T-helper 2 cell treated with Interferon-gamma antibody and Interleukin-4, amounts not matched to agents 100 ng/mL and 5 ng/mL, for 36 hours (primary cell): ENCODE results near the gene SUFU. TPM values are rescaled to one million over a fixed set of nuclear protein-coding genes. Genes with fewer than 3 reads are reported as not detected.

Source experiments
- intact Hi-C: fragments of 100-400 bp; cut with micrococcal nuclease; formaldehyde crosslinking; loops from one replicate; pipeline ENCODE4 v1.15.1; 2023
- total RNA-seq: library from RNA; stranded (reverse); gene quantifications from 2 replicates; pipeline ENCODE4 v1.2.3, GENCODE V29; 2022

Gene SUFU
- 13.8 and 14.2 TPM in 2 replicates for total RNA-seq

DNA sequence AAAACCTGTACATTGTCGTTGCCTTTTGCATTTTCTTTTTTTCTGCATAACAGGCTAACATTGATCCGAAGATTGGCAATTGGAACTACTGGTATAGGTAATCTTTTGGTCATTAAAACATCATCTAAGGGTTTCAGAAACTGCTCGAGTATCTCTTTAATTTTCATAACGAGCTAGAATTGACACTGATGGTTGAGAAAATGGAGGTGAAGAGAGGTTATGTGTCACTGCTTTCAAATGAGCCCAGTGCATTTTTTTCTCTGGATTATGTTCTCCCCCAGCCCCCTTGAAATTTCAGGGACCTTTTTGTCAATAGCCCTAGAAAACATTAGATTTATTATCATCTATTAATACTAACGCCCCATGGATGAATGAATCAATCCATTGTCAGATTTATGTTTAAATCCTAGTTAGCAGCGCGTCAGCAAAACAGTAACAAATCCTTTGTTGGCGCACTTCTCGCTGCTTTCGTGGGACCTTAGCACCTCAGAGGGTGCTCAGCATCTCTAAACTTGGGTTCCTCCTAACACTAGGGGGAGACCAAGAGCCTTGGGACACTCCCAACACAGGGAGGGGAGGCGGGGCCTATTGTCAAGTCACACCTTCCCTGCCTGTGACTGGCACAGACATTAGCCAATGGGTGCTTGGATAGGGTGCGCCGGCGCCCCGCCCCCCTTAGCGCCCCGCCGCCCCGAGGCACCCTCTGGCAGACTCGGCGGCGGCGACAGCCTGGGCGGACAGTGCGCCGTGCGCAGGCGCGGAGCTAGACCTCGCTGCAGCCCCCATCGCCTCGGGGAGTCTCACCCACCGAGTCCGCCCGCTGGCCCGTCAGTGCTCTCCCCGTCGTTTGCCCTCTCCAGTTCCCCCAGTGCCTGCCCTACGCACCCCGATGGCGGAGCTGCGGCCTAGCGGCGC, at the start of gene SUFU:
SUFU (plus strand) TSS at position 709 of the 915 bp plus-strand sequence; CDS start at position 890, 181 bp downstream.
- intact Hi-C loops: loop anchor here (1.0 to 5.0 kb wide), 9 partner anchors 80 to 1151 kb away; partner anchors contain the start of genes ARMH3, BTRC, ELOVL3 and GBF1

DNA sequence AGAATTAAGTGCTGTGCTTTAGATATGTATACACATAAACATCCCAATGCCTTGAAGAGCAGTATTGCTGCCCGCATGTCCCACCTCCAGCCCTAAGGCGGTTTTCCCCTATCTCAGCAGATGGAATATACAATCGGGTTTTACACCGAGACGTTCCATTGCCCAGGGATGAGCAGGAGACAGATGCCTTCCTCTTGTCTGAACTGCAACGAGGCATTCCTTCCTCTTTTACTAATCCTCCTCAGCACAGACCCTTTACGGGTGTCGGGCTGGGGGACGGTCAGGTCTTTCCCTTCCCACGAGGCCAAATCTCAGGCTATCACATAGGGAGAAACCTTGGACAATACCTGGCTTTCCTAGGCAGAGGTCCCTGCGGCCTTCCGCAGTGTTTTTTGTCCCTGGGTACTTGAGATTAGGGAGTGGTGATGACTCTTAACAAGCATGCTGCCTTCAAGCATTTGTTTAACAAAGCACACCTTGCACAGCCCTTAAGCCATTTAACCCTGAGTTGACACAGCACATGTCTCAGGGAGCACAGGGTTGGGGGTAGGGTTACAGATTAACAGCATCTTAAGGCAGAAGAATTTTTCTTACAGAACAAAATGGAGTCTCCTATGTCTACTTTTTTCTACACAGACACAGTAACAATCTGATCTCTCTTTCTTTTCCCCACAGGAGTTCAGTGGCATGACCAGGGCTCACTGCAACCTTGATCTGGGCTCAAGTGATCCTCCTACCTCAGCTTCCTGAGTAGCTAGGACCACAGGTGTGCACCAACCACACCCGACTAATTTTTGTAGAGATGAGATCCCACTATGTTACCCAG, 48.9 kb upstream of the SUFU start:
- intact Hi-C loops: loop anchor here (10.0 kb wide), 1 partner anchor 190 kb away; the partner anchor contains the start of gene TRIM8

- intact Hi-C loops: loop anchor here (10.0 kb wide), 1 partner anchor 189 kb away; the partner anchor contains the start of gene TRIM8
Observed at GRCh38 chr10:102455893-102456471, 47.8 kb upstream of the SUFU start.

- intact Hi-C loops: loop anchor here (10.0 kb wide), 1 partner anchor 187 kb away; the partner anchor contains the start of gene TRIM8
Observed at GRCh38 chr10:102457591-102458150, 46.1 kb upstream of the SUFU start.

DNA sequence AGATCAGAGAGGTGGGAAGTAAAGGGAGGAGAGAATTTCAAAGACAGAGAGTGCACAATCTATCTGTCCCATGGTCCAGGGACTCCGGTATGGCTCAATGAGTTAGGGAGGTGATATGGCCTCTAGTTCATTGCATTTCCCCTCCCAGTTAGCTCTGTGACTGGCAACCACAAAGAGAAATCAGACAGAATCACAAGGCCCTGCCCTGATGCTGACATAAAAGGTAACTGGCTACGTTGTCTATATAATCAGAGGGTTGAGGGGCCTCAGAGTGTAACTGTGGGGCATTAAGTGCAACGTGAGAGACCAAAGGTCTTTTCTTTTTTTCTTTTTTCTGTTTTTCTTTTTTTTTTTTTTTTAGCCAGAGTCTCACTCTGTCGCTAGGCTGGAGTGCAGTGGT, 45.1 kb upstream of the SUFU start:
- intact Hi-C loops: loop anchor here (10.0 kb wide), 1 partner anchor 186 kb away; the partner anchor contains the start of gene TRIM8

DNA sequence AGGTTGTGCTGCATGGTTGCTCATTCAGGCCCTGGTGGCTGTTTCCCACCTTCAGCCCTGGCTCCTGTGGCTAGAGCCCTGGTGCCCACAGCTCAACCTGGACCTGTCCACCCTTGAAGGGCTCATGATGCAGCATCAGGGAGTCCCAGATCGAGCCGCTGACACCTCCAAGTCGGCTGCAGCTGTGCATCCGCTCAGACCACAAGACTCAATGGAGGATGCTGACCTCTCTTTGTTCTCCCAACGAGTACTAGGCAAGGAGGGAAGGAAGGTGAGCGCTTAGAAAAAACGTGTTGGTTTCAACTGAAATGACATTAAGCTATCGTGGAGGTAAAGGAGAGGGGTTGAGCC, 43.0 kb upstream of the SUFU start:
- intact Hi-C loops: loop anchor here (1.0 to 5.0 kb wide), 4 partner anchors 11 to 41 kb away; partner anchors contain the start of genes ACTR1A, CUEDC2 and FBXL15

- intact Hi-C loops: loop anchor here (1.0 to 5.0 kb wide), 4 partner anchors 11 to 41 kb away; partner anchors contain the start of genes ACTR1A, CUEDC2 and FBXL15
Observed at GRCh38 chr10:102461187-102462054, 42.4 kb upstream of the SUFU start.

- intact Hi-C loops: loop anchor here (5.0 kb wide), 1 partner anchor 40 kb away; the partner anchor contains the start of gene FBXL15
Observed at GRCh38 chr10:102462512-102463054, 41.2 kb upstream of the SUFU start.

DNA sequence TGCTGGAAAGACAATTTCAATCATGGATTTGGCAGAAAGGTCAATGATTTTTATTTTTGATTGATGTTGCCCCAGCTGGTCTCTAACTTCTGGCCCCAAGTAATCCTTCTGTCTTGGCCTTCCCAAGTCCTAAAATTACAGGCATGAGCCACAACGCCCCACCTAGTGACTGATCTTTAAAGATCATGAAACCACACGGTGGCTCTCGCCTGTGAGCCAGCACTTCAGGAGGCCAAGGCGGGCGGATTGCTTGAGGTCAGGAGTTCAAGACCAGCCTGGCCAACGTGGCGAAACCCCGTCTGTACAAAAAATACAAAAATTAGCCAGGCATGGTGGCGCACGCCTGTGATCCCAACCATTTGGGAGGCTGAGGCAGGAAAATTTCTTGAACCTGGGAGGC, 39.8 kb upstream of the SUFU start:
- intact Hi-C loops: loop anchor here (5.0 kb wide), 1 partner anchor 42 kb away; the partner anchor contains the start of gene FBXL15

DNA sequence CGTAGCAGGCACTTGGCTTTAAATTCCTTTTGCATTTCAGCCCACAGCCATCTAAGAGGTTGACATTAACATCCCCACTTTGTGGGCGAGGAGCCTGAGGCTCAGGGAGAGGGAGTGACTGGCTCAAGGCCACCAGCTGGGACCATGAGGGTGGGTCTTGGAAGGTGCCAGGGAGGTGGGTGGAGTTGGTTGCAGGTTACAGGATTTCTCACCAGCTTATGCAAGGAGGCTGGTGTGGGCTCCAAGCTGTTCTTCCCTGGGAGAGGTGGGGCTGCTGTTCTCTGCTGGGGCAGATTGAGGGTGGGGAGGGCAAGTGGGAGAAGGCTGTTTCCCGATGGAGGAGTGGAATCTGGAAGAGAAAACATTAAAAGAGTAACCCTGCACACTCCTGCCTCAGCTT, 38.3 kb upstream of the SUFU start:
- intact Hi-C loops: no loop called here

DNA sequence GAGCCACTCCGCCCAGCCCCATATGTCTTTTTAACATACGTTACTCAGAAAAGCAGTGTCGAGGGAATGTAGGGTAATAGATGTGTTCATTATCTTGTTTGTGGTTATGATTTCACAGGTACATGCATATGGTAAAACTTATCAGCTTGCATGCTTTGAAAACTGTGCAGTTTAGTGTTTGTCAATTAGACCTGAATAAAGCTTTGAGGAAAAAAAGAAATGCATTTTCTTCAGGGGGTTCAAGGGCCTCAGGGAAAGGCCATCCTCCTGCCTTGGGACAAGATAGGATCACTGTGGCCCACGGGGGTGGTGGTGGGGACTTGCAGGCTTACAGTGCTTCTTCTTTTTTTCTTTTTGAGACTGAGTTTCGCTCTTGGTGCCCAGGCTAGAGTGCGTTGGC, 36.5 kb upstream of the SUFU start:
- intact Hi-C loops: no loop called here

DNA sequence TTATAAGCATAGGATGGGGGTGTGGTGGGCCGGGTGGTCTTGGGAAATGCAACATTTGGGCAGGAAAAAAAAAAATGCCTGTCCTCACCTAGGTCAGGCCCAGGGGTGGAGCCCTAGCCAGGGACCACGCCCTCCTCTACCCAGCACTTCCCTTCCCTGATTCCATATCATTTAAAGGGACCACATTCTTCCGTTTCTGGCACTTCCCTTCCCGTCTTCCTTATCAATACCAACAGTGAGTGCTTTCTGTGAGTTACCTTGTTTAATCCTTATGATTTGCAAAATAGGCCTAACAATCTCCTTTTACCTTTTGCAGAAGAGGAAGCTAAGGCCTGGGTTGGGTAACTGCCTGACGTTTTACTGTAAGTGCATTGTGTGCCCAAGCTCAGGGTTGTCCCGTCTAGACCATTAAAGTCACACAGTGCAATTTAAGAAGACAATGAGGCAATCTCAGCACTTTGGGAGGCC, 35.8 kb upstream of the SUFU start:
- intact Hi-C loops: no loop called here

DNA sequence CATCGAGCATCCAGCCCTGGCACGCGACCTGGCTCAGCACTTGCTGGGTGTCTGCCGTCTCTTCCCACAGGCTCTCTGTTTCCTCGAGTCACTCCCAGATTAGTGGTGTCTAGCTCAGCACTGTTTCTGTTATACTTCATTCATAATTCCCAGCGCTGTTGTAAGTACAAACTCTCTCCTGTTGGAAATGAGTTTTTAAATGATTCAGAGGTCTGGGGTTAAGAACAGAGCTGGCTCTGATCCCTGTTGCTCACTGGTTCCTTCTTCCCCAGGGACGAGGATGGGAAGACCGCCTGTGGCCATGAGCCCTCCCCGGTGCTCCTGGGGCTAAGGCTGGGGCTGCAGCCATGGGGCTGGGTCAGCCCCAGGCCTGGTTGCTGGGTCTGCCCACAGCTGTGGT, 35.1 kb upstream of the SUFU start:
- intact Hi-C loops: no loop called here

DNA sequence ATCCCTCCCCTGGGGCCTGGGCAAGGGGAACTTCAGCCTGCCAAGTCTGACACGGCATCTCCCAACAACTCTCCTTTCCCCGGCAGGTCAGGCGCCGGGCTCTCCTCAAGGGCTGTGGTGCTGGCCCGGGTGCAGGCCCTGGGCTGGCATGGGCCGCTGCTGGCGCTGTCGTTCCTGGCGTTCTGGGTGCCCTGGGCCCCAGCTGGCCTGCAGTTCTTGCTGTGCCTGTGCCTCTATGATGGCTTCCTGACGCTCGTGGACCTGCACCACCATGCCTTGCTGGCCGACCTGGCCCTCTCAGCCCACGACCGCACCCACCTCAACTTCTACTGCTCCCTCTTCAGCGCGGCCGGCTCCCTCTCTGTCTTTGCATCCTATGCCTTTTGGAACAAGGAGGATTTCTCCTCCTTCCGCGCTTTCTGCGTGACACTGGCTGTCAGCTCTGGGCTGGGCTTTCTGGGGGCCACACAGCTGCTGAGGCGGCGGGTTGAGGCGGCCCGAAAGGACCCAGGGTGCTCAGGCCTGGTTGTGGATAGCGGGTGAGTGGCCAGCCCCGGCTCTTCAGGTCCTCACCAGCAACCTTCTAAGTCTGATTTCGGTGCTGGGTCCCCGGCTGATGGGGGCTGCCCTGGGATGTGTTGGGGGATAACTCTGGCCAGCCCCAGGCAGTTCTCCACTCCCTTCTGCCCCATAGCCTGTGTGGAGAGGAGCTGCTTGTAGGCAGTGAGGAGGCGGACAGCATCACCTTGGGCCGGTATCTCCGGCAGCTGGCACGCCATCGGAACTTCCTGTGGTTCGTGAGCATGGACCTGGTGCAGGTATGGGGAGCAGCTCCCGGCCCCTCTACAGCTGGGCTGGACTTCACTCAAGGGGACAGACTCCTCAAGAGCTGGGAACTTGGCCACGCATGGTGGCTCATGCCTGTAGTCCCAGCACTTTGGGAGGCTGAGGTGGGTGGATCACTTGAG, 32.9 kb upstream of the SUFU start:
- intact Hi-C loops: no loop called here

DNA sequence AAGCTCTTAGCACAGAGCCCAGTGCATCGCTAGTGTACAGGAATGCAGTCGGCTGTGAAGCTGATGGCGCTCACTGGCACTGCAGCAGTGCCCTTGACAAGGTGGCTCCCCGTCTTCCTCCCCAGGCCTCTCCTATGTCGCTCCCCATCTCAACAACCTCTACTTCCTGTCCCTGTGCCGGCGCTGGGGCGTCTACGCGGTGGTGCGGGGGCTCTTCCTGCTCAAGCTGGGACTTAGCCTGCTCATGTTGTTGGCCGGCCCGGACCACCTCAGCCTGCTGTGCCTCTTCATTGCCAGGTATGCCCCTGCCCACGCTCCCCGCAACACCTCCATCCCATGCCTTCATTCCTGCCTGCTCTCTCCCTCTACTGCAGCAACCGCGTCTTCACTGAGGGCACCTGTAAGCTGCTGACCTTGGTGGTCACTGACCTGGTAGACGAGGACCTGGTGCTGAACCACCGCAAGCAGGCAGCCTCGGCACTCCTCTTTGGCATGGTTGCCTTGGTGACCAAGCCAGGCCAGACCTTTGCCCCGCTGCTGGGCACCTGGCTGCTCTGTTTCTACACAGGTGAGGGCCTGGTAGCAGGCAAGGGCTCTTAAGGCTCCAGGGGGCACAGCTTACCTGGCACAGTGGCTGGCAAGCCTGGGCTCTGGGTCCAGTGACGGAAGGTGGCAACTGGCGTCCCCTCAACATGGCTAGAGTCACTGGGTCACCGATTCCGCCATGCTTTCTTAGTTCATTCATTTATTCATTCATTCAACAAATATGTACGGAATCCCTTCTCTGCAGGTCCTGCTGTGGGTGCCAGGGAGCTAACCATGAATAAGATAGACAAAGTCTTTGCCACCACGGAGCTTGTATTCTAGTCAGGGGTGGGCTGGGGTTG, 30.1 kb upstream of the SUFU start:
- intact Hi-C loops: no loop called here

- intact Hi-C loops: loop anchor here (5.0 kb wide), 1 partner anchor 308 kb away; no protein-coding TSS in a partner anchor
Observed at GRCh38 chr10:102475451-102476040, 28.2 kb upstream of the SUFU start.
